ENCODE measurements around the gene PRKACG.

GRCh38 chr9:69036799-69037198 is 22.9 kb upstream of the PRKACG start:
- TF ChIP-seq CTCF (optimal IDR thresholded peaks at IDR 0.05 in 1 of 3, IDR thresholded peaks at IDR 0.05 in 1 of 3, conservative IDR thresholded peaks at IDR 0.05 in 1 of 3; ENCODE audit: extremely low read depth in 1 of 3, insufficient read depth in 2 of 3, low read length in 3 of 3) (no peak), EZH2 (IDR thresholded peaks at IDR 0.05; ENCODE audit: low read length) (no peak)
